GM10847 (cell line): Measurements from ENCODE around the gene TBL1X.

ENCODE experiments used
- POLR2A ChIP-seq: IDR thresholded peaks from 2 replicates; pipeline ENCODE4 v1.6.1; 2011; ENCODE audit not compliant: insufficient read length; ENCODE audit errors: extremely low read depth

Gene TBL1X

DNA sequence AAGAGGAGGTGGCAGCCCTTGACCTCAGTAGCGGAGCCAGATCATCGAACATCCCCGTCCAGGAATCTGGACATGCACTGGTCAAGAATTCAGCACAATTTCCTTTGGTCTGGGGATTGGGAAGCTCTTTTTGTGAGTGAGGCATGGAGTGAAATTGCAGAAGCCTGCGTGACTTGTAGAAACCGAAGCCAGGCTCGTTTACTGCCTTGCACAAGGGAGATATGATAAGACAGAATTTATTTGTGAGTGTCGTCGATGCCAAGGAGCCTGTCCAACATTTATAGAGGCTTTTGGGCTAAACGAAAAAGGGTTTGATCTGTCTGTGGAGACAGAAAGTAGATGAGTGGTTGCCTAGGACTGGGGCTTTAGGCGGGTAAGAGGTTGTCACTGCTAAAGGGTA, 50.6 kb downstream of the TBL1X start:
- TF ChIP-seq POLR2A: no peak

GRCh38 chrX:9515973-9516538, 51.2 kb downstream of the TBL1X start:
- no peak for TF ChIP-seq POLR2A

DNA sequence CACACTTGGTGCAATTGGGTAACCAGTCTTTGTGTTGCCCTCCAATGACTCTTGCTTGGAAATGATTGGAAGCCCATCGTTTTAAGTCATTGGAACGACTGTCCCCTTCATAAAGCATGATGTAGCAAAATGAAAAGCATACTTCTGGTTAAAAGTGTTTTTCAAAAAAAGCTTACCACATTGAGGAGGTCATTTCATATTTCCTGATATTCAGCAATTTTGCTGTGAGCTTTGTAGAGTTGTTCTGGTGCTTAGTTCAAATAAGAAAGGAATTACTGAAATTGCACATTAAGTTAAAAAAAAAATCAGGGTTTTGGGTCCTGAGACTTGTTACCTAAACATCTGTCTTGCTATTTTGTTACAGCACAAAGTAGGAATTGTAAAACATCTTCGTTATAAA, 51.8 kb downstream of the TBL1X start:
- no peak for TF ChIP-seq POLR2A

DNA sequence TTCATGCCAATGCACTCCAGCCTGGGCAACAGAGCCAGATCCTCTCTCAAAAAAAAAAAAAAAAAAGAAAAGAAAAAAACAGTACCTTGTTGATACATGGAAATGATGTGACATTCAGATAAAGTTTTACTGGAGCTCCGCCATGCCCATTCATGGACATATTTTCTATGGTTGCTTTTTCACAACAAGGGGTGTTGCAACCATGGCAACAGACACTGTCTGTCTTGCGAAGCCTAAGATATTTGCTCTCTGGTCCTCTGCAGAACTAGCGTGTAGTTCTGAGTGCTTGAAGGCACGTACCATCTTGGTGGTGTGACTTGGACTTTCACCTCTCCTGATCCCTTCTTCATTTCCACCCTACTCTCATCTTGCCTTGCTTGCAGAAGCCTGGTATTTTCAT, 53.2 kb downstream of the TBL1X start:
- TF ChIP-seq POLR2A: no peak

DNA sequence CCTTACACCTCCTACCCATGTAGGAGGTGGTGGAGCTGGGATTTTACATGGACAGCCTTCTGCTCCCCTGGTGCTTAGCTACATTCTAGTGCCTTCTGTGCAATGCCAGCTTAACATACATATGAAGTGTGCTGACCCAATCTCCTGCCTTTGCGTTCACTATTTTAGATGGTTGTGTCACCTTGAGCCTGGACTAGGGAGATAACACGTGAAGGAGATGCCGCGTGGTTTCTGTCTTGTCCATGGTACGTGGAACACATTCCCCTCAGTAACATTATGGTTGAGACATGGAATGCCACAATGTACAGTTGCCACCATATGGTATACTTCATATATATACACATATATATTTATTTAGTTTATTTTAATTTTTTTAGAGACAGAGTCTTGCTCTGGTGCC, 54.0 kb downstream of the TBL1X start:
- no peak for TF ChIP-seq POLR2A

GRCh38 chrX:9519546-9520216, 54.8 kb downstream of the TBL1X start:
- no peak for TF ChIP-seq POLR2A

DNA sequence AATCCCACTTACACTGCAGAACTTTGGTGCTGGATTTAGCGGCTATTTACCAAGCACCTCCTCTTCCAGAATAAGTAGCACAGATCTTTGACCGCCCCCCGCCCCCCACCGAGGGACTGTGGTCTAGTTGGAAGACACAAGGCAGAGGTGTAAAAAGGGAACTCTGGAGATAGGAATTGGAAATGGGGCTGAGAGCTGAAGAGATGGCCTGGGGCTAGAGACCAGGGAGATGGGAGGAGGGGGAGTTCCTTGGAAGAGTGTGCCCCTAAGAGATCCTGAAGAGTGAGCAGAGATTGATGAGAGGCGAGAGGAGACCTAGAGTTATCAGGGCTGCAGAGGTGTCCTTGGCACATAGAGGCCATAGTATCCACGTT, 55.3 kb downstream of the TBL1X start:
- TF ChIP-seq POLR2A: no peak

GRCh38 chrX:9522378-9523155, 57.7 kb downstream of the TBL1X start:
- no peak for TF ChIP-seq POLR2A

DNA sequence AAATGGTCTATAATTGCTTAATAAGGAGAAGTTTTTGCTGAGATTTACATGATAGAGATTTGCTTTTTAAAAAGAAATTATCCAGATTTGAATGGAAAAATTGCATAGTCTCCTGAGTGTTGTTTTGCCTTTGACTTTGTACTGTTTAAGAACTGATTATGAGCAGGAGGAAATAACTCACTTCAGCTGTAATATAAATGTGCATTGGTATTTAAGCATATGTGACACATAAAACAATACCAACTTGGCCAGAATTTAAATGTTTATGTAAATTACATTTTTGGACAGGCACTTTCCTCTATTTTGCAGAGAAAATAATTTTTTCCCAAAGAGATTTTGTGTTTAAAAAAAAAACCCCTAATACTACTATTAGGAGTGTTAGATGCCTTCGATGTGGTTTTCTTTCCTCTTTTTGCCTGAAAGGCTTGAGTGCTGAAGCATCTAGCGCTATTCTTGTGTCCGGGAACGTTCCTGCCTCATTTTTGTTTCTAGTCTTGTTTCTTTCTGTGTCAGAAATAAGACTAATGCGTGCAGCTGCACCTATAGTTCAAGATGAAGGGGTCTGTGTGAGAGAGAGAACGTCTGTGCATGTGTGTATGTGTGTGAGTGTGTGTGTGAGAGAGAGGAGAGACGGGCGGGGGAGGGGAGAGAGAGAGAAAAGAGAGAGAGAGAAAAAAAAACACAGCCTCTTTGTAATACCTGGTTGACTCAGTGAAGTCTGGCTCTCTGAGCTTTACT, 60.8 kb downstream of the TBL1X start:
- TF ChIP-seq POLR2A: no peak

DNA sequence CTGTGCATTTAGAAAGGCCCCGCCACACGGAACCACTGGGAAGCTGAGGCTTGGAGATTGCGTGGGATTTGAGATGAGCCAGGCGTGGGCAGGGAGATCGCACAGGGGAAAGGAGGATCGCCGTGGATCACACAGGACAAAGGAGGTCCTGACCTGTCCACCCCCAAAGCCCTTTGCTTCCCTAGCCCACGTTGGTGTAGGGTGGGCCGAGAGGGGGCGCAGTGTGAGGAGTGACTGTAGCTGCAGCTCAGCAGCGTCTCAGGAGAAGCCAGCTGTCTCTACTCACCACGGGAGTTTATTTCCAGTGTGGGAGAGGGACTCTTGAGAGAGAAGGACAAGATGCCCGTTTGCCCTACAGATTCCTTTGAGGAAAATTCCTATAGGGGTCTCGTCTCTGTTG, 62.1 kb downstream of the TBL1X start:
- no peak for TF ChIP-seq POLR2A

GRCh38 chrX:9528498-9528897, 63.6 kb downstream of the TBL1X start:
- TF ChIP-seq POLR2A: no peak

DNA sequence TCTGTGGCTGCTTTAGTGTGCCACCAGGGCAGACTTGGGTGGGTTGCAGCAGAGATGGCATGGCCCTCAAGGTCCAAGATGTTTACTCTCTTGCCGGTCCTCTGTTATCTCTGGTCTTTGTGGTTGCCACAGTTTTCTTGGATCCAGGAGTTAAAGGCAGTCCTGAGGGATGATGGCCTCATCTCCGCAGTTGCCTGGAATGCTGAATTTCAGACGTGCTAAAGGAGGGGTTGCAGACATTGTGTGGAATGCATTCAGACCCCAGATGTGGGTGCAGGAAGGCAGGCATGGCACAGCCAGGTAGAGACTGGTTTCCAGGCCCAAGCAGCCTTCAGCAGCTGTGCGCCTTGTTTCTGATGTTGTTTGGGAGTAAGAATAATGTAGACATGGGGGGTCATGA, 64.4 kb downstream of the TBL1X start:
- no peak for TF ChIP-seq POLR2A

DNA sequence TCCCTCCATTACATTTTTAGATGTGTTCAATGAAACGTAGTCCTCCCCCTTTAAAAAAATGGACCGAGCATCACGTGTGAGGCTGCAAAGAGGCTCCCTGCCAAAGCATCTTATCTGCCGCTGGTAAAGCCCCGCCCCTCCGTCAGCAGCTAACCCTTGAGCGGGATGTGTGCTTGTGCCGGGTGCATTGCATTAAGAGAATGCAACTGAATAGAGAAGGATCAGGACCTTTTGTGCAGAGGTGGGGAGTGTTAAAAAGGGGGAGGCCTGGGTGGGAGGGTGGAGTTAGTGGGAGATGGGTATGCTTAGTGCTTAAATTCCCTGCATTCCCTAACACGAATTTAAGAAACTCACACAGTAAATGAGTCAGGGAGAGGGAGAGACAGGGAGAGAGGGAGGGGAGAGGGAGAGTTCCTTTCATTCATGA, 66.0 kb downstream of the TBL1X start:
- TF ChIP-seq POLR2A: no peak

GRCh38 chrX:9532349-9532748, 67.5 kb downstream of the TBL1X start:
- TF ChIP-seq POLR2A: no peak

DNA sequence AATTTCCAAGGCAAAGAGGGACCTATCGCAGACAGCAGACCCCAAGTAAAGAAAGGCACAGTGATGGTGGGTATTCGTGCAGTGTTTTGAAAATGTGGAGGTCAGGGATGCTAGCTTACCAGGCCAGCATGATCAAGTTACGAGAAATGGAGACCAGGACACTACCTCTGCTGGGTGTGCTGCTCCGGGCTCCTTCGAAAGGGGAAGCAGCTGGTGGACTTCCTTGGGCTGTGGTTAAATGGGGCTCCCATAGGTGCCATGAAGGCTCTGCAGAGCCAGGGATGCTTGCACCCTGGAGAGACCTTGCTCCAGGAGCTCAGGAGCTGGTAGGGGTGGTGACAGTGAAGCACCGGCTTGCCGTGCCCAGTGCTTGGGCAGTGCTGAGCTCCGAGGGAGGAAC, 68.8 kb downstream of the TBL1X start:
- TF ChIP-seq POLR2A: no peak

DNA sequence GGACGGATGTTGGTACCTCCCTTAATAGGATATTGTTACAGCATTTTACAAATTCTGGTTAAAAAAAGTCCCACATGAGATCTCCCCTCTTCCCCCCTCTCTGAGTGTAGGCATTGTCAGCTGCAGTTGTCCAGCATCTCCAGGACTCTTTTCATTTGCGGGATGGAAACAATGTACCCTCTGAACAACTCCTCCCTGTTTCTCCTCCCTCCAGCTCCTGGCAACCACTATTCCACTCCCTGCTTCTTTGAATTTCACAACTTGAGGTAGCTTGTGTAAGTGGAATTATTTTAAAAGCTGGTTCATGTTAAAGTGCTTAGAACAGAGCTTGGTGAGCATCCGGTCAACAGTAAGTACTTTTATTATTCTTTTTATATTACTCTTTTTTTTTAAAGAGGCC, 69.8 kb downstream of the TBL1X start:
- TF ChIP-seq POLR2A: no peak
